Measurements from ENCODE around the gene WNT5B.

DNA sequence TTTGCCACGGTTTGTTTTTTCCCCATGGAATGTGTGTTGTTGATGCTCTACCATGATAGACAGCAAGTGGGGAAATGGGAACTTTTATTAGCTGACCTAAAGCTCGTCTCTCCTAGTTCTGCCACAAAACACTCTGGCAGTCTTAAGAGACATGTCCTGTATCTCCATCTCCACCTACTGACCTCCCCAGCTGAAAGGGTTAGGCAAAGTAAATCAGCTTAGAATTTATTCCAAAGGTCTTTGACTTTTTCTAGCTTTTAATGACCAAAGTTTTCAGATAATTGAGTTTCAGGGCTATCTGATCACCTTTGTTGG, 52.4 kb downstream of the WNT5B start:
- TF ChIP-seq CTCF (conservative IDR thresholded peaks at IDR 0.05; ENCODE audit: low read depth, low read length) (no peak), EZH2 (IDR thresholded peaks at IDR 0.05; ENCODE audit: borderline replicate concordance, low read depth, low read length, poor library complexity, severe bottlenecking) (no peak)
